Heart right ventricle (tissue), 16 donors: Measurements from ENCODE around the gene CACNA2D4. TPM values are rescaled to one million over a fixed set of nuclear protein-coding genes. Genes with fewer than 3 reads are reported as not detected.
"Not testable (repeated sequence)": the region's sequence is repeated elsewhere in the genome, so short reads cannot be mapped to it uniquely, and the experiment has no call there.

ENCODE experiments used
- ATAC-seq, 8 donors: fragments of 200-7000 bp; cut with Tn5 transposase; one replicate each; pipeline ENCODE4 v1.9.1; 2020; ENCODE audit warnings: mild to moderate bottlenecking in 8 of 8, moderate library complexity in 8 of 8, moderate number of reproducible peaks in 1 of 8
- DNase-seq, 2 donors: peaks; one replicate each; pipeline ENCODE4 v3.0.0-alpha.2; 2020
- H3K27ac ChIP-seq, 10 donors: fragments of 200-600 bp; sonication (generic) in 2 of 10; one replicate each; pipeline versions ENCODE4 v1.5.0 to v1.8.0; 2020 to 2022; ENCODE audit warnings: mild to moderate bottlenecking in 3 of 10
- H3K27me3 ChIP-seq, 7 donors: fragments of 200-600 bp; one replicate each; pipeline ENCODE4 v1.8.0; 2021 to 2022; ENCODE audit warnings: mild to moderate bottlenecking in 2 of 7
- H3K36me3 ChIP-seq, 9 donors: fragments of 200-600 bp; sonication (generic) in 1 of 9; one replicate each; pipeline versions ENCODE4 v1.5.0 to v1.8.0; 2020 to 2022; ENCODE audit warnings: mild to moderate bottlenecking in 2 of 9
- H3K4me1 ChIP-seq, 9 donors: fragments of 200-600 bp; sonication (generic) in 1 of 9; one replicate each; pipeline versions ENCODE4 v1.5.0 to v1.8.0; 2020 to 2022; ENCODE audit warnings: mild to moderate bottlenecking in 4 of 9
- H3K4me3 ChIP-seq, 10 donors: fragments of 200-600 bp; sonication (generic) in 2 of 10; one replicate each; pipeline versions ENCODE4 v1.5.0 to v1.8.0; 2020 to 2022; ENCODE audit warnings: mild to moderate bottlenecking in 7 of 10, moderate library complexity in 2 of 10
- H3K9me3 ChIP-seq, 11 donors: fragments of 200-600 bp in 10 of 11; sonication (generic) in 2 of 11; one replicate each; pipeline versions ENCODE4 v1.5.0 to v1.8.0; 2013 to 2022; ENCODE audit warnings: mild to moderate bottlenecking in 2 of 11, control low read depth in 1 of 11, moderate library complexity in 1 of 11
- WGBS, 2 donors: extraction: QIAGEN DNeasy Blood & Tissue Kit; methylation state at CpG; one replicate each; pipeline ENCODE4 v1.1.7; 2013; ENCODE audit warnings: inconsistent platforms in 1 of 2; 5-methylcytosine and 5-hydroxymethylcytosine counted together
- intact Hi-C, 10 donors: fragments of 100-400 bp; cut with DNase I; formaldehyde crosslinking; loops; one replicate each; pipeline versions ENCODE4 v1.11.1 to v1.14.2; 2022
- polyA plus RNA-seq, 2 donors: library from polyadenylated mRNA; stranded (reverse); fragments of 200-250 nt; gene quantifications; one replicate each; pipeline ENCODE4 v1.2.3, GENCODE V29; 2013
- total RNA-seq, 10 donors: library from RNA; stranded (reverse); fragmentation: NEBNext Ultra II Directional in 3 of 10; extraction: Animal tissue kit (Norgen Biotek cat#: 25700) in 3 of 10; gene quantifications; one replicate each; pipeline versions ENCODE4 v1.2.1 to v1.2.4, GENCODE V29; 2021 to 2023
- TF ChIP-seq, protein P1 (sequence below), 9 donors: fragments of 200-600 bp; sonication (generic) in 2 of 9; IDR thresholded peaks; one replicate each; pipeline versions ENCODE4 v1.5.0 to v1.8.0; 2021 to 2022; ENCODE audit warnings: antibody characterized with exemption in 9 of 9, mild to moderate bottlenecking in 5 of 9, moderate library complexity in 1 of 9
- donor health status: Arrhythmogenic right ventricular cardiomyopathy.
- donor health status: ischemic (EF 13 %, LVEDD 7.1; RV severe dilation, severe dysfunction).
- donor health status: healthy with polysubstance abuse.
- donor health status: DM: no; HTN: yes; CAD: no.
- donor health status: DM: no; HTN: no; CAD: no.
- donor health status: ischemic (EF 25% LVEDD 6.9; RV normal size, moderate dysfunction).
- donor health status: ischemic (EF 25% LVEDD 5.7; RV mildly dilated, moderate dysfunction).
- donor health status: healthy.
- donor health status: DM: yes; HTN: yes; CAD: no.
- donor health status: Ischemic cardiomyopathy.
- donor health status: ischemic (EF 35%, LVEDD 5.7; RV mildly dilated, moderate dysfunction).
- donor health status: nonischemic (EF 11% LVEDD 7.7; RV severe dilation, severe dysfunction).
- donor health status: DM: yes; HTN: yes; CAD: no.
- donor health status: PGD.
- donor health status: ischemic (EF 29% LVEDD 5.4; RV normal size, mild dysfunction).
- donor health status: nonischemic (EF 23%, LVEDD 6.1; RV moderate dilation, normal function).

Gene CACNA2D4
- total and polyA plus RNA-seq, 12 donors, result 0.19 to 6.2 (median 0.95) TPM

- Histone ChIP-seq H3K4me3 (no peak overlapping the region), H3K9me3 (no peaks in the 10 kb centered on the region), H3K27me3 (peaks cover 5 to 76% (median 50%) of the 10 kb centered on the region in 7 donors), H3K36me3 (no peaks in the 10 kb centered on the region), H3K27ac (no peak overlapping the region), H3K4me1 (peaks cover 0 to 6% (median 0%) of the 10 kb centered on the region in 9 donors)
- DNase-seq (no peak), ATAC-seq (no peak)
- WGBS, 2 donors, result 78% methylated on average over 11 of the region's 11 CpGs
- intact Hi-C loops, result no loop called here
- TF ChIP-seq, protein P1, sequence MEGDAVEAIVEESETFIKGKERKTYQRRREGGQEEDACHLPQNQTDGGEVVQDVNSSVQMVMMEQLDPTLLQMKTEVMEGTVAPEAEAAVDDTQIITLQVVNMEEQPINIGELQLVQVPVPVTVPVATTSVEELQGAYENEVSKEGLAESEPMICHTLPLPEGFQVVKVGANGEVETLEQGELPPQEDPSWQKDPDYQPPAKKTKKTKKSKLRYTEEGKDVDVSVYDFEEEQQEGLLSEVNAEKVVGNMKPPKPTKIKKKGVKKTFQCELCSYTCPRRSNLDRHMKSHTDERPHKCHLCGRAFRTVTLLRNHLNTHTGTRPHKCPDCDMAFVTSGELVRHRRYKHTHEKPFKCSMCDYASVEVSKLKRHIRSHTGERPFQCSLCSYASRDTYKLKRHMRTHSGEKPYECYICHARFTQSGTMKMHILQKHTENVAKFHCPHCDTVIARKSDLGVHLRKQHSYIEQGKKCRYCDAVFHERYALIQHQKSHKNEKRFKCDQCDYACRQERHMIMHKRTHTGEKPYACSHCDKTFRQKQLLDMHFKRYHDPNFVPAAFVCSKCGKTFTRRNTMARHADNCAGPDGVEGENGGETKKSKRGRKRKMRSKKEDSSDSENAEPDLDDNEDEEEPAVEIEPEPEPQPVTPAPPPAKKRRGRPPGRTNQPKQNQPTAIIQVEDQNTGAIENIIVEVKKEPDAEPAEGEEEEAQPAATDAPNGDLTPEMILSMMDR (IDR thresholded peaks at IDR 0.05), result no peak
Observed at GRCh38 chr12:1820896-1821291, 97.6 kb downstream of the CACNA2D4 start.

- Histone ChIP-seq H3K27me3 (peaks cover 5 to 76% (median 47%) of the 10 kb centered on the region in 7 donors), H3K4me1 (peaks cover 0 to 6% (median 0%) of the 10 kb centered on the region in 9 donors), H3K4me3 (no peak within 1 kb of the TSS), H3K27ac (no peak within 1 kb of the TSS), H3K36me3 (no peaks in the 10 kb centered on the region), H3K9me3 (no peaks in the 10 kb centered on the region)
- ATAC-seq (peak in 5 of 8 donors; percentile 31 to 56 (median 40)), DNase-seq (no peak)
- TF ChIP-seq, protein P1 (IDR thresholded peaks at IDR 0.05), result no peak
- intact Hi-C loops, result no loop called here
- 13% methylated on average over 32 to 34 of the region's 34 CpGs for WGBS, 2 donors
Observed at GRCh38 chr12:1820191-1820895, 98.1 kb downstream of the CACNA2D4 start, which contains the start of gene LRTM2. Gene LRTM2 (plus strand): TSS chr12:1820565. CDS start chr12:1828149, 7,584 bp downstream.

- DNase-seq (no peak), ATAC-seq (peak in 1 of 8 donors; percentile 13)
- no peak overlapping the region for H3K27ac ChIP-seq
- H3K4me3 ChIP-seq, result no peak overlapping the region
- H3K9me3 ChIP-seq, result no peaks in the 10 kb centered on the region
- H3K36me3 ChIP-seq, result no peaks in the 10 kb centered on the region
- H3K27me3 ChIP-seq, result peaks cover 5 to 76% (median 47%) of the 10 kb centered on the region in 7 donors
- intact Hi-C loops, result no loop called here
- TF ChIP-seq, protein P1 (IDR thresholded peaks at IDR 0.05), result no peak
- peaks cover 0 to 6% (median 0%) of the 10 kb centered on the region in 9 donors for H3K4me1 ChIP-seq
- 43 to 45% methylated on average over 6 of the region's 6 CpGs for WGBS, 2 donors
Observed at GRCh38 chr12:1819571-1819970, 98.9 kb downstream of the CACNA2D4 start.

DNA sequence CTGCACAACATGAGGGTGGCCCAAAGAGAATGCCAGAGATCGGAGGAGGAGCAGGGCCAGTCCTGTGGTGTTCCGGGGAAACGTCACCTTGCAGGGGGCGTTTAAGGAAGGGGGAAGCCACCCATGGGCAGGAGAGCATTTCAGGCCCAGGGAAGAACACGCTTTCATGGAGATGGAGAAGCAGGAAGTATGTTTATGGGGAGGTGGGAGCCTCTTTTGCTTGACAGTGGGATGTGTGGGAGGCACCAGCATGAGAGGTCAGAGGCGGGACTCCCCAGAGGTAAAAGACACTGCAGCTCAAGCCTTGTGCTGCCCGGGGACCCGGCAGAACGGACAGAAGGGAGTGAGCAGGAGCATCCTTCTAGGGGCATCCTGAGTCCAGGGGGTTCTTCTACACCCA lies 99.4 kb downstream of the CACNA2D4 start:
- Histone ChIP-seq H3K9me3 (no peaks in the 10 kb centered on the region), H3K36me3 (no peaks in the 10 kb centered on the region), H3K27ac (no peak overlapping the region), H3K4me1 (peaks cover 0 to 10% (median 0%) of the 10 kb centered on the region in 9 donors), H3K4me3 (no peak overlapping the region), H3K27me3 (peaks cover 5 to 75% (median 47%) of the 10 kb centered on the region in 7 donors)
- intact Hi-C loops, result no loop called here
- DNase-seq (no peak), ATAC-seq (no peak)
- TF ChIP-seq, protein P1 (IDR thresholded peaks at IDR 0.05), result no peak
- WGBS, 2 donors, result 68 to 70% methylated on average over 9 of the region's 9 CpGs

- H3K36me3 ChIP-seq, DNase-seq, ATAC-seq, H3K27ac ChIP-seq, H3K4me3 ChIP-seq, H3K9me3 ChIP-seq, intact Hi-C loops: not testable (repeated sequence)
- WGBS, 2 donors, result 93 to 95% methylated on average over 21 to 28 of the region's 28 CpGs
- Histone ChIP-seq H3K4me1 (peaks cover 0 to 21% (median 0%) of the 10 kb centered on the region in 9 donors), H3K27me3 (peaks cover 3 to 67% (median 43%) of the 10 kb centered on the region in 7 donors)
Observed at GRCh38 chr12:1817928-1818327, 100.5 kb downstream of the CACNA2D4 start.
